Fibroblast of the aortic adventitia (primary cell): Measurements from ENCODE around the gene BHLHA15. TPM values are rescaled to one million over a fixed set of nuclear protein-coding genes. Genes with fewer than 3 reads are reported as not detected.

Experiments
- DNase-seq: peaks from one replicate; pipeline ENCODE4 v3.0.0-alpha.2; 2010; ENCODE audit warnings: low read depth
- H3K4me3 ChIP-seq: 2 replicates; pipeline ENCODE4 v1.5.1; 2011; ENCODE audit warnings: low read depth, mild to moderate bottlenecking, control low read depth, low read length, moderate library complexity
- CTCF ChIP-seq: IDR thresholded peaks from 2 replicates; pipeline ENCODE4 v1.5.1; 2011; ENCODE audit warnings: mild to moderate bottlenecking, low read length, control low read depth, inconsistent platforms; ENCODE audit not compliant: insufficient read depth
- total RNA-seq: library from RNA; depleted of rRNA; stranded (reverse); fragments of >200 nt; gene quantifications from 2 replicates; pipeline ENCODE4 v1.2.3, GENCODE V29; 2012; ENCODE audit warnings: low replicate concordance

BHLHA15 gene
- total RNA-seq, 1 donor = not detected

DNA sequence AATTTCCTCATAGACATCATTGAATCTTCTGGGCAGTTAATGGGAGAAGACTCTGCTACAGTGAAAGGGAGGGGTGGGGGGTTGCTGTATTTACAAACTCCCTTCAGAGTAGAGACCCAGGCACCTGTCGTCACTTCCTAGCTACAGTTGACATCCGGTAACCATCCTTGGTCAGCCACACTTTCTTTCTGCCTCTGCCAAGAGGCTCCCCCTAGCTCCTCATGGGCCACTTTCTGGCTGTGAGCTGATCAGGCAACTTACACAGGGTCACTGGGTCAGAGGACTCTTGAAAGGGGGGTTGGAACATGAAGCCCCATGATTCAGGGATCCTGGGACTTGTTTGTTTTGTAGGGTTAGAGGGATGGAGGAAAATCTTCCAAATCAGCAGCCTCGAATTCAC lies 39.5 kb downstream of the BHLHA15 start:
- no peak for DNase-seq
- no peak for TF ChIP-seq CTCF
- H3K4me3 ChIP-seq = no peak overlapping the region

GRCh38 chr7:98251231-98251600 lies 40.0 kb downstream of the BHLHA15 start:
- peak overlapping the region; percentile 96 for H3K4me3 ChIP-seq
- DNase-seq = no peak
- TF ChIP-seq CTCF = no peak

- no peak for TF ChIP-seq CTCF
- DNase-seq = peak; percentile 86
- peak within 1 kb of the TSS; percentile 96 for H3K4me3 ChIP-seq
Observed at GRCh38 chr7:98251601-98252424, 40.6 kb downstream of the BHLHA15 start, which contains the start of gene TECPR1. Gene TECPR1, minus strand, starts transcription at chr7:98252232. Its CDS starts 6,086 bp downstream, at chr7:98246146.

- peak; percentile 5 for TF ChIP-seq CTCF
- peak overlapping the region; percentile 96 for H3K4me3 ChIP-seq
- DNase-seq = peak; percentile 18
Observed at GRCh38 chr7:98252425-98253054, 41.3 kb downstream of the BHLHA15 start.

DNA sequence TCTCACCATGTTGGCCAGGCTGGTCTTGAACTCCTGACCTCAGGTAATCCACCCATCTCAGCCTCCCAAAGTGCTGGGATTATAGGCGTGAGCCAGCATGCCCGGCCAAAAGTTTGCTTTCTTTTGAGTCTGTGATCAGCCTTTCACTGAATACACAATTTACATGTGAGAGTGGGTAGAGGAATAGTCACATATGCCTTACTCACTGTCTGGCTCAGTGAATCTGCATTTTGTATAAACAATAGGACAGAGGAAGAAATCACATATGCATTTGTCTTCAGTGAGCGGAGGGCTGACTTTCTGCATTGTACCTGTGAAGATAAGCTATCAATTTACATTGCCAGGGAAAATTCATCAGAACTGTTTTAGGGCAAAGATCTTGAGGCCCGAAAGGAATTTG lies 43.3 kb downstream of the BHLHA15 start:
- DNase-seq = no peak
- H3K4me3 ChIP-seq = no peak overlapping the region
- no peak for TF ChIP-seq CTCF

DNA sequence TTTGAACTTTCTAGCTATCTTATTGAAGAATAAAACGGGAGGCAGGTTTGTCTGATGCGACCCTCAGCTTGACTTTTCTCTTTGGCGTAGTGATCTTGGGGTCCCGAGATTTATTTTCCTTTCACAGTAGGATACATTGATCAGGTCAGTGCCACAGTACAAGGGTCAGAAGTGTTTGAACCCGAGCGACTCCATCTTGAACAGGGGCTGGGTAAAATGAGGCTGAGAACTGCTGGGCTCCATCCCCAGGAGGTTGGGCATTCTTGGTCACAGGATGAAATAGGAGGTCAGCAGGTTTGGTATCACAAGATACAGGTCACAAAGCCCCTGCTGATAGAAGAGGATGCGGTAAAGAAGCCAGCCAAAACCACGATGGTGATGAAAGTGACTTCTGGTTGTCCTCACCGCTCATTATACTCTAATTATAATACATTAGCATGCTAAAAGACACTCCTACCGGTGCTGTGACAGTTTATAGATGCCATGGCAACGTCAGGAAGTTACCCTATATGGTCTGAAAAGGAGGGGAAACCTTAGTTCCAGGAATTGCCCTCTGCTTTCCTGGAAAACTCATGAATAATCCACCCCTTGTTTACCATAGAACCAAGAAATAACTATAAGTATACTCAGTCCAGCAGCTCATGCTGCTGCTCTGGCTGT lies 43.8 kb downstream of the BHLHA15 start:
- DNase-seq = no peak
- TF ChIP-seq CTCF = no peak
- no peak overlapping the region for H3K4me3 ChIP-seq
